Measurements from ENCODE around the gene LRP2BP.
"Not testable (repeated sequence)": the region's sequence is repeated elsewhere in the genome, so short reads cannot be mapped to it uniquely, and the experiment has no call there.

LRP2BP gene

DNA sequence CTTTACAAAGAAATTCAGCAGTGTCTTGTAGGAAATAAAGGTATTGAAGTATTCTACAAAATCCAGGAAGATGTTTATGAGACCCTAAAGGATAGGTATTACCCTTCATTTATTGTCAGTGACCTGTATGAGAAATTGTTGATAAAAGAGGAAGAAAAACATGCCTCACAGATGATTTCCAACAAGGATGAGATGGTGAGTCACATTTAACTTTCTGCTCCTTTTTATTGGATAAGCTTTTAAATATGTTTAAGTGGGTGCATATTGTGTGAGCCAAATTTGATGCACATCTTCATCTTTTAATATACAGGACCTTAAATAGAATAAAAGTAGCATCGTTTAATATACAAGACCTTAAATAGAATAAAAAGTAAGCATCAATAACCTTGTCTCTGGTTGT is 72.1 kb downstream of the LRP2BP start:
- peaks cover 2% of the 10 kb centered on the region for H3K4me1 ChIP-seq (ENCODE audit: insufficient read depth, low read length)
- no peaks in the 10 kb centered on the region for H3K27me3 ChIP-seq (ENCODE audit: insufficient read depth, low read length)
- H3K4me3 ChIP-seq (ENCODE audit: low read length), result no peak overlapping the region
- H2AFZ ChIP-seq (ENCODE audit: low read depth, low read length), result no peak overlapping the region
- peaks cover 11% of the 10 kb centered on the region for H3K36me3 ChIP-seq (ENCODE audit: insufficient read depth, low read length)
- peaks cover 7% of the 10 kb centered on the region for H3K9me3 ChIP-seq (ENCODE audit: low read length)

DNA sequence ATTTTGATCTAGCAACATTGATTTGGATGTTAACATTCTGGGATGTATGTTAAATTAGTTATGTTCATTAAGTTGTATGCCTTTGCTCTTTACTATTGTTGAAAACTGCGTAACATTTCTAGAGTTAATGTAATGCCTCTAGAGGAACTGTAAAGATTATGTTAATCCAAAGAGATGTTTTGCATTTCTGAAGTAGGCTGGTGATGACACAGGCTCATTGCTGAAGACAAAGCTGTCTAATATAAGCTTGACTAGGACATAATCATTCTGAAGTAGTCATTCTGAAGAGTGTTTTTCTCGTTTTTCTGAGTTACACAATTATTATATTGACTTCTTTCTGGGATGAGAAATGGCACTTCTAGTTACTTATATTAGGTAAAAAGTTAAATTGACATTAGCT is 72.9 kb downstream of the LRP2BP start:
- peaks cover 6% of the 10 kb centered on the region for H3K9me3 ChIP-seq (ENCODE audit: low read length)
- peaks cover 7% of the 10 kb centered on the region for H3K4me1 ChIP-seq (ENCODE audit: insufficient read depth, low read length)
- H3K36me3 ChIP-seq (ENCODE audit: insufficient read depth, low read length), result peaks cover 11% of the 10 kb centered on the region
- no peaks in the 10 kb centered on the region for H3K27me3 ChIP-seq (ENCODE audit: insufficient read depth, low read length)
- no peak overlapping the region for H2AFZ ChIP-seq (ENCODE audit: low read depth, low read length)
- no peak overlapping the region for H3K4me3 ChIP-seq (ENCODE audit: low read length)

DNA sequence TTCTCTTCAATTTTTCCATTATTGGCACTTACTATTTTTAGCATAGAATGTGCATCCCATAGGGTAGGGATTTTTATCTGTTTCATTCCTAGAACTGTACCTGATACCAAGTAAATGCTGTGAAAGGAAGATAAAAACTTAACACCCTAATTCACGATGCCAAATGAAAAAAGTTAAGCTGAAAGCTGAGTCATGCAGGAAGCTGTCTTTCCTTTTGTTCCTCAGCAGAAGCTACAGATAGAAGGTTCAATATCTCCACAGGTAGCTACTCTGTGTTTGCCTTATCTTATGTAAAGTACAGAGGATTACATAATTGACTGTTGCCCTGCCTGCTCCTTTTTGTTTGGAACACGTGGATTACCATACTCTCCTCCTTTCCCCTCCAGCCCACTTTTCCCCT is 77.0 kb downstream of the LRP2BP start:
- Histone ChIP-seq H3K9me3 (ENCODE audit: low read length) (peaks cover 3% of the 10 kb centered on the region), H3K36me3 (ENCODE audit: insufficient read depth, low read length) (peaks cover 11% of the 10 kb centered on the region), H3K27me3 (ENCODE audit: insufficient read depth, low read length) (no peaks in the 10 kb centered on the region)

GRCh38 chr4:185317880-185318279 is 77.8 kb downstream of the LRP2BP start:
- no peaks in the 10 kb centered on the region for H3K27me3 ChIP-seq (ENCODE audit: insufficient read depth, low read length)
- H3K4me3 ChIP-seq (ENCODE audit: low read length), result no peak overlapping the region
- peaks cover 12% of the 10 kb centered on the region for H3K36me3 ChIP-seq (ENCODE audit: insufficient read depth, low read length)

More for the DNA sequence above, 77.0 kb downstream of the LRP2BP start:
- H3K4me3 ChIP-seq (ENCODE audit: low read length), result no peak overlapping the region
- H3K4me1 ChIP-seq (ENCODE audit: insufficient read depth, low read length), result peaks cover 7% of the 10 kb centered on the region
- no peak overlapping the region for H2AFZ ChIP-seq (ENCODE audit: low read depth, low read length)

GRCh38 chr4:185317462-185317861 is 78.3 kb downstream of the LRP2BP start:
- H3K4me1 ChIP-seq (ENCODE audit: insufficient read depth, low read length); H2AFZ ChIP-seq (ENCODE audit: low read depth, low read length); H3K27me3 ChIP-seq (ENCODE audit: insufficient read depth, low read length); H3K9me3 ChIP-seq (ENCODE audit: low read length); H3K4me3 ChIP-seq (ENCODE audit: low read length): not testable (repeated sequence)
- peaks cover 16% of the 10 kb centered on the region for H3K36me3 ChIP-seq (ENCODE audit: insufficient read depth, low read length)

More at GRCh38 chr4:185317880-185318279, 77.8 kb downstream of the LRP2BP start:
- Histone ChIP-seq H3K9me3 (ENCODE audit: low read length) (peaks cover 2% of the 10 kb centered on the region), H2AFZ (ENCODE audit: low read depth, low read length) (no peak overlapping the region), H3K4me1 (ENCODE audit: insufficient read depth, low read length) (peaks cover 7% of the 10 kb centered on the region)
